Amniotic epithelial cell (primary cell): ENCODE measurements around the gene ZDHHC1.

Experiments used
- DNase-seq: peaks from one replicate; pipeline ENCODE4 v3.0.0-alpha.2; 2010; ENCODE audit warnings: low read depth

ZDHHC1 gene, protein sequence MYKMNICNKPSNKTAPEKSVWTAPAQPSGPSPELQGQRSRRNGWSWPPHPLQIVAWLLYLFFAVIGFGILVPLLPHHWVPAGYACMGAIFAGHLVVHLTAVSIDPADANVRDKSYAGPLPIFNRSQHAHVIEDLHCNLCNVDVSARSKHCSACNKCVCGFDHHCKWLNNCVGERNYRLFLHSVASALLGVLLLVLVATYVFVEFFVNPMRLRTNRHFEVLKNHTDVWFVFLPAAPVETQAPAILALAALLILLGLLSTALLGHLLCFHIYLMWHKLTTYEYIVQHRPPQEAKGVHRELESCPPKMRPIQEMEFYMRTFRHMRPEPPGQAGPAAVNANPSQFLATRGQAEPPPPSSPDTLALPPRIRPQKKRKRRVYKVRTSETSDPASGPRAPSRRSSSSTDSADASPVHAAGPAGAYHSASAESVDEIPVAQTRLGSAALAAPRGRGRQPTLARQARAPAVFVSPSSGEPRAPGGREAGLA

DNA sequence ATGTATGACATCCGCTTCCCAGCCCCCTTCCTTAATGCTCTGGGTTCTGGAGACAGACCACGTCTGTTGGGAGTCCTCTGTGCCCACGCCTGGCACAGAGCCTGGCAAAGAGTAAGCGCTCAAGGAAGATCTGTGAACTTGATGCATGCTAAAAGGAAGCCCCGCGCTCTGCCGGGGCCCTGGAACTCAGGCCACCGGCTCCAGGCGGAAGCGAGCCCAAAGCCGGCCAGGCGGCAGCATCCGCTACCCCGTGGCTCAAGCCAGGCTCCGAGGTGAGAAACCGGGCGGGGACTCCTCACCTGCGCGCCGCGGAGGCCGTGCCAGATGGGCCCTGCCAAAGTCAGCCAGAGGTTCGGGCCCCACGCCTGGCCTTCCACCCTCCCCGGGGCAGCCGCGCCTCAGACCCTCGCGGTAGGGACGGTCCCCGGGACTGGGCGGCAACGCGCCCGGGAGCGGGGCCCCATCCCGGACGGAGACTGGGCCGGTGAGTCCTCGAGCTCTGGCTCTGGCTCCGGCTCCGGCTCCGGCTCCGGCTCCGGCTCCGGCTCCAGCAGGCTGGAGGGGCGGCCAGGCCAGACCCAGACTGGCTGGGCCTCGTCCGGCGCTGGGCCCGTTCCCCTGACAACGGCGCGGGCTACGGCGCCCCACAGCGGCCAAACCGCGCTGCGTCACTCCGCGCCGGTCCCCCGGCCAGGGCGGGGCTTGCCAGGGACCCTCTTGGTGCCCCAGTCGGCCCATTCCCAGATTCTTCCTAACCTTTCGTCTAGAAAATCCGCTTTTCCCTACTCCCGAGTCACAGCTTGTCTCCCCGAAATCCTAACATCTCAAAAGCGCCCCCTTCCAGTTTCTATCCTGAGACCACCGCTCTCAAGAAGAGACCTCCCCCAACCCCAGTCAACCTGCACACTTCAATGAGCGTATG is at the start of gene ZDHHC1:
Gene ZDHHC1 (minus strand): TSS at position 606 of the 922 bp plus-strand sequence. CDS start 8,702 bp downstream, outside the sequence.
- peak; percentile 36 for DNase-seq

DNA sequence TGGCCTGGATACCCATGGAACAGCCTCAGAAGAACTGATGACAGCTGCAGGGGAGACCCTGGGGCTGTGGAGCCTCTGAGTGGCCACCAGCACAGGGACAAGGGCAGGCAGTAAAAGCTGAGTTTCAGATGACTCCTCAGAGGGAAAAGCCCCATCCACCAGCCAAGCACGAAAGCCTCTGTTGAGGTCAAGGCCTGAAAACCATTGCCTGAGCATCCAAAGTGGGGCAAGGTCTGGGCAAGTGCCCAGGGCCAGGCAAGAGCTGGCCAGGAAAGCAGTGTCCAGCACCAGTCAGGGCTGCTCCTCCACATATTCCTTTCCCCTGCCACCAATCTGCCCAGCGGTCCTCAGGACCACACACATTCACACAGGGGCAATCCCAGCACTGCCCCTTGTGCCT is 48.3 kb upstream of the ZDHHC1 start:
- no peak for DNase-seq

DNA sequence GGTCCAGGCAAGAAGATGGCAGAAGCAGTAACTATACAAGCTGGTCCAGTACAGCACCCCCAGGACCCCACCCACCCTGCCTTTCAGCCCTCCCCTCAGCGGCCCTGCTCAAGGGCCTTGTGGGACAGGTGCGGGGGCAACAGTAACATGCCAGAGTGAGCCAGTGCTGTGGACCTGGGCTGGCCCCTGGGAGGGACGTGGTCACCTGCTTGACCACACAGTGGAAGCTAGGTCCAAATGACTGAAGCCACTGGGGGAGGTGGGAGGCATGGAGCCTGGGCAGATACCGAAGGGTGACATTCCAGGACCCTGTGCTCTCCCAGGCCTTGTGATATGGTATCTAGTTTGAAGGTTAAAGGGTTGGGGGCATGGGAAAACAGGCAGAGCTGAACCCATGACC is 47.4 kb upstream of the ZDHHC1 start:
- DNase-seq = no peak

DNA sequence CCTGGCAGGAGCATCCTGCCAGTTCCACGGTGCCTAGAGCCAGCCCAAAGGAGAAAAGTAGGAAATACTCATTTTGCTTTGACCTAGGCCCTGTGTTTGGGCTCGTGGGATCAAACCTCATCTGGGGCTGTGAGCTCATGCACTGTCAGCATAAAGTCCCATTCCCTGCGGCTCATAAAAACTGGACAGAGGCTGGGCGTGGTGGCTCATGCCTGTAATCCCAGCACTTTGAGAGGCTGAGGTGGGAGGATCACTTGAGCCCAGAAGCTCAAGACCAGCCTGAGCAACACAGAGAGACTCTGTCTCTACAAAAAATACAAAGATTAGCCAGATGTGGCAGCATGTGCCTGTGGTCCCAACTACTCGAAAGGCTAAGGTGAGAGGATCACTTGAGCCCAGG is 46.8 kb upstream of the ZDHHC1 start:
- no peak for DNase-seq

DNA sequence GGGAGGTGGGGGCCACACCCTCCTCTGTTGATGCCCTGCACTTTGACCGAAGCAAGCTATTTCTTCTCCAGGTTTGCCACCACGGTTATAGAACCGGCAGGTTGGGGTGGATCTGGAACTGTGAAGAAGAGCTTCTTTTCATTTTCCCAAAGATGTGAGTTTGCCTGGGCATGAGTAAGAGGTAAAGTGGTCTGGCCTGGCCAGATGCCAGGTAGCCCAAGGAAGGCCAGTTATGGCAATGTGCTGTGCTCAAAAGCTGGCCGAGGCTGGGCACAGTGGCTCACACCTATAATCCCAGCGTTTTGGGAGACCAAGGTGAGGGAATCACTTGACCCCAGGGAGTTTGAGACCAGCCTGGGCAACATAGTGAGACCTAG is 46.0 kb upstream of the ZDHHC1 start:
- DNase-seq = no peak

DNA sequence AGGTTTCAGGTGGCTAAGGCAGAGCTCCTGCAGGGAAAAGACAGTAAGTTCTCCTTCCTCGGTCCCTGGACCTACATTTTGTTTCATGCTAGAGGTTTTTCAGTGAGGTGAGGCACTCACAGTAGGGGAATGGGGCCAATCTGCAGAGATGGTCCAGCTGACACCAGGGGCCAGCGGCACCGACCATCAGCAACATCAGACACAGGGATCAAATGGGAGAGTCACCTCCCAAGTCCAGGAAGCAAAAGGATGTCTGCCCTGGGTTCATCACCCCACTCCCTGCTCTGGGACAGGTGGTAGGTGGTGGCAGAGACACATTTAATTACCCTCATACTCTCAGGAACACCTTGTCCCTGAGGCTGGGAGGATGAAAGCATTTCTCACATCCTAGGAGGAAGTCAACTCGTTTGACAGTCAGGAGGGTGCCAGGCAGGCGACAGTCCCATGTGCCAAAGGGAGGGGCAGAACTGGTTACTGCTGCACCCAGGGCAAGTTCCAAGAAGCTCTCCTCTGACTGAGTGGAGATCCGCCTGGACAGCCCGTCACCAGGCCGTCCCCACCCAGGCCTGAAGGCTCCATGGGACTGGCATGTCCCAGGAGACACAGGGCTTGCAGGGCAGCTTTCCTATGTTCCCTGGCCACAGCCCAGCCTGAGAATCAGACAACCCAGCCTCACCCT is 45.5 kb upstream of the ZDHHC1 start:
- DNase-seq = no peak

DNA sequence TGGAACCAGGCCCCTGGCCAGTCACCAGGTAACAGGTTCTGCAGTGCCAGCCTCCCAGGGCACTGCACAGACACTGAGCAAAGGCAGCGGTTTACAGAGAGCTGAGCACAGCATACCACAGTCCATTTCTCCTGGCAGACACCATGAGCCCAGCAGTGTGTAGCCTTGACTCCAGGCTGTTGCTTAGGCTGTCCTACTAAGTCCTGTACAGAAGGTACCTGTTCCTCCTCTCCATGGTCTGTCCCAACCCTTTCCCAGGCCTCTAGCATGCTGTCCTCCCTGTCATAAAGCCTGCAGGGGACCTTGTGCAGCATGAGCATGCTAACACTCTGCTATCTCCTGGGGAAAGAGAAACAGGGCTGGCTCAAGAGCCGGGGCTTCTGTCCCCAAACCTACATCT is 44.7 kb upstream of the ZDHHC1 start:
- no peak for DNase-seq

DNA sequence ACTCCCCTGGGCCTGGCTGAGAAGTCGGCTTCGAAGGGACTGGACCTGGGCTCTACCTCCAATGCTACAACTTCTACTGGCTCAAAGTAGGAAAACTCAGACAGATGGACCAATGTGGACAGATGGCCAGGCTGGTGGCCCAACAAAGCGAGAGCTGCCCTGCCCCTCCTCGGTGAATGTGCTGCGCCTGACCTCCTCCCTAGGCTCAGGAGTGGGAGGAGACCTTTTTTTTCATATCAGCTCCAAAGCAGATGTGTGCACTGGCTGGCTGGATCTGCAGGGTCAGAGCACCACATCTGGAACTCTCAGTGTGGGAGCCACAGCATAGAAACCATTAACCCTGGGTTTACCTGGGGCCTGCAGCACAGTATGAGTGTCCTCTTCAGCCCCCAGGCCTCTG is 43.9 kb upstream of the ZDHHC1 start:
- no peak for DNase-seq

DNA sequence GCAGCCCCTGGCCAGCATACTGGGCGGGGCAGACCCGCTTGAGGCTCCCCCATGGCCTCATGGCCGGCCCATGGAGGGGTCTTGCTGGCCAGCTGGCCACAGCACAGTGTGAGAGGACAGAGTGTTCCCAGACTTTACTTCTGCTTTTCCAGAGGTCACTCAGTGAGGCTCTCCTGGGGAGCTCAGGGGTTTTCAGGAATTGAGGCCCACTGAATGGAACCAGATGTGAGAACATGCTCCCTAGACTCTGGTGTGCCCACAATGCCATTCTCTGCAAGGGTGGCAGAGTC is 43.5 kb upstream of the ZDHHC1 start:
- DNase-seq = no peak

DNA sequence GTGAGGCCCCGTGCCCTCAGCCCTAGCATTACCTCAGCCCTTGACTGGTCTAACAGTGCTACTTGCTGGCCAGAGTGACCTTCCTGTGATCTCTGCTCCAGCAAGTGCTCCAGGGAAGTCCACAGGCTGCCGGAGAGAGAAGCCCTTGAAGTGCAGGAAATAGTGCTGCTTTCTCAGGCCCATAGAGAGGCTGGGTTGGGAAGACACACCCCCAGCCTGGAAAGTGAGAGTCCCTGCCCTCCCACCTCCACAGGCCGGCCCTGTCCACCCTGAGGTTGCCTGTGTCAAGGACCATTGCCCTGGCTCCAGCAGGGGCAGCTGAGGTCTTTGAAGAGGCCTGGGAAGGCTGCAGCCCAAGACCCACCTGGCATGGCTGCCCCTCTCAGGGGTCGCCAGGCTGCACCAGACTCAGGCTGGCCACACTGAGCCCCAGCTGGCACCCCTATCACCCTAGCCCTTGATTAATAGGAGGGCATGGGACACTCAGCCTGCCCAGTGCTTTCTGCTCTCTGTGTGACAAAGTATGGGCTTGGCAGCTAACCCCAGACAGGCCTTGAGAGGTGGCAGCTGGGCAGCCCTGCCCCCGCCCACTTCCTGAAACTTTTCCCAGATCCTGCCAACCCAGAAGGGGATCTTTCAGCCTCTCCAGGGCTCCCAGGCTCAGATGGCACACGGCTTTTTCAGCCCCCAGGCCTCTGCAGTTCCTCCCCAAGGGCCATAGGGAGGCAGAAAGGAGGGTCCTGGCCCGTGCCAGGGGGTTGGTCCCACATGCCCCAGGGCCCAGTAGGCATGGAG is 43.0 kb upstream of the ZDHHC1 start:
- no peak for DNase-seq

DNA sequence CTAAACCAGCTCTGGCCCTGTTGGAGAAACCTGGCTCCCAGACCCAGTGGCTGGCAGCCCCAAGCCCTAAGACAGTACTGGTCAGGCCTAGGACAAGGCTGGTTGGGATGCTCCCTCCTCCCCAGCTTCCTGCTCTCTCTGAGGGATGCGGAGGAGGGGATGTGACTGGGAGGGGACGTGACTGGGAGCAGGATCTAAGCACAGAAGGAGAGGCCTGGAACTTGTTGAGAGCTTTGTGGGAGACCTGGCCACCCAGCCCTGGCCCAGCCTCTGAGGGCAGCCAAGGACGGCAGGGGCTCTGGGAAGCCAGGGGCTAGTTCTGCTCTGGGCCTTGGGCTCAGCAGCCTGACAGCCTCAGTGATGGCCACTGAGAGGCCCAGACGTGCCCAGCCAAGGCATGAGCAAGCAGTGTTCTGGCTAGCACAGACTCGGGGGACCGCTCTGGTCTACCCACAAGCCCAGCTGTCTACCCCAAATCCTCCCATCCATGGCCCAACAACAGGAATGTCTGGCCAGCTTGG is 41.9 kb upstream of the ZDHHC1 start:
- no peak for DNase-seq

DNA sequence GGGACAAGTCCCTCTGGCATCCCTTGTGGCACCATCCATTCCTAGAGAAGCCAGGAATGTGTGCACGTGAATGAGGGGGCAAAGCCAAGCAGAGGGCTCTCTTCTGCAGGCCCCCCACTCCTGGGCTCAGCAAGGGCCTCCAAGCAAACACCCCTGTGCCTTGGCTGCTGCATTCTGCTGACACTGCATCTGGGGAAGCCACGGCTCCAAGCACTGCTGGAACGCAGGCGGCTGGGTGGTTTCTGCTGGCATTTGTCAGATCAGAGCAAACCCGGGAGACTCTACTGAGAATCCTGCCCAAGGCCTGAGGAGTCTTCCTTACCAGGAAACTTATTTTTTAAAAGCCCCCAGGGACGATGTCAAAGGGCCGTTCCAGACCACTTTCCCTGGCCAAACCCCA is 41.3 kb upstream of the ZDHHC1 start:
- no peak for DNase-seq

DNA sequence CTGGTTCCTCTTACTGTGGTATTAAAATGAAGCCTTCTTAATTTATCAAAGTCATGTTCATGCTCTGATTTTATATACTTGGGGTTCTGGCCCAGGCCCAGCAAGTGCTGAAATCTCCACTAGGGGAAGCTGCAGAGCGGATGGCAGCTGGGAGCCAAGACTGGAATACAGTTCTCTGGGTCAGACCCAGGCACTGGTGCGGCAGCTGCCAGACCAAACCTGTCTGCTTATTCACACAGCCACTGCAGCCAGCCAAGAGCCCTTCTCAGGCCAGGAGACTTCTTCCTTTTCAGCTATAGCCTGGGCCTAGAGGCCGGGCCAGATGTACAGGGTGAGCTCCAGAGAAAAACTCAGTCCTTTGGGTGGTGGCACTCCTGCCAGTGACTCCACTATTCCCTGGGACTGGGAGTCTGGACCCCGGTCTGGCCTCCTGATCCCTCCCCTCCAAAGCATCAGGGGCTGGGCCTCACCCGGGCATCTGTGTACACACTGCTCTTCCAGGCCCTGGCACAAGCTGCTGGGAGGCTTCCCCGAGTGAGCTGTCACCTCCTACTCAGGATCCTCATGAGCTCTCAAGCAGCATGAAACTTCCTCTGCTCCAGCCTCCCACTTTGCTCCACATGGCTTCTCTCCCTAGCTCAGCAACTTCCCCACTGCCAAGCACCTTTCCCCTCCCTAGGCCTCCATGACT is 40.3 kb upstream of the ZDHHC1 start:
- DNase-seq = peak; percentile 49

DNA sequence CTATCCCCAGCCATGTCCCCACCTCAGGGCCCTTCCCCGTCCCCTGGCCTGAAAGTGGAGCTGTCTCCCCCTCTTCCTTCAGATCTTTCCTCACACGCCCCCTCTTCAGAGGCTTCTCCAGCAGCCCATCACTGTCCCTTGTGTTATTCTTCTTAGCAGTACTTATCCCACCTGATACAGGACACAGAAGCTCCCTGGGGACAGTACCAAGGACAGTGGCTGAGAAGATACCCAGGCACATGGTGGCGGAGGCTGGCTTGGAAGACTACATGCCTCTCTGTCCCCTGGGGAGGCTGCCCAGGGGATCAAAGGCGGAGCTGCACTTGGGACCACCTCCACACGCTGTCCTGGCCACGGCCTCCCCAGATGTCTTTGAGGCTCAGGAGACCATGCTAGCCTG is 38.6 kb upstream of the ZDHHC1 start:
- no peak for DNase-seq

DNA sequence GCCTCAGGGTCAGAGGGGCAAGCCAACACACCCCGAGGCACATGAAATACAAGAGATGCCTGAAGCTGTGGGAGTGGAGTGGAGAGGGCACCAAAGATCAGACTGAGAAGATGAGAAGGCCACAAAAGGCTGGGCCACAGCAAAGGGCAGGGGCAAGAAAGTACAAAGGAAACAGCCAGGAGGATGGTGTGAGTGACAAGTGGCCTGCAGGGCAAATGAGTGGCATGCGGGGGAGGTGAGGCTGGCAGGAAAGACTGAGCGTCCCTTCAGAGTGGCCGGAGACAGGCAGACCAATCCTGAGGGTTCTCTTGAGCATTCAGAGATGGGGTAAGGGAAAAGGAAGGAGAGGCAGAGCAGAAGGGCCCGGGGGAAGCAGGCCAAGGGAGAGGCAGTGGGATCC is 37.8 kb upstream of the ZDHHC1 start:
- DNase-seq = no peak

DNA sequence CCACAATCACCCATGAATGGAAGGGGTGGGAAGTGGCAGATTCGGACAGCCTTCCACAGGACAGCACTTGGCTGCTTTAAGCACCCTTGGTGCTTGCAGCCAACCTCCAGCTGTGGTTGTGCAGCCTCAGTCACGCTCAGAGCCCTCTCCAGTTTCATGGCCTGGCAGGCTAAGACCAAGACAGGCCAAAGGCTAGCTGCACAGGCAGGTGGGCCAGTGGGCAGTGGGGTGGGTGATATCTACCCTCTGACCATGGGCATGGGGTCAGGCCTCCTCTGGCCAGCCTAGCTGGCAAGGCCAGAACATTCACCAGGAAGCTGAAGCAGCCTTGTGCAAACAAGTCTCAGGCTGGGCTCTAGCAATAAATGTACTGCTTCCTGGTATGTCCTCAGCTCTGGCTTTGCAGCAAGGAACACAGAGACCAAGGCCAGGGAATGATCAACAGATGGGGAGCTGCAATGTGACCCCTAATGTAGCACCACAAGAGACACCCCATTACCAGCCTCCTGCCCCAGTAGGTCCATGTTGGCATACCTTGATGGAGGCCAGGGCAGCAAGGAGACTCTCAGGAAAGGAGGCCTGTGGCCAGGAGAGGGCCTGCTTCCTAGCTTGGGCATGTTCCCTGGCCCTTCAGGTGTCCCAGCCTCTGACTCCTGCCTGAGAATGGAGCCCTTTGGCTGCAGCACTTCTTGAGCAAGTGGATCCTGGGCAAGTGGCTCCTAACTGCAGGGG is 35.6 kb upstream of the ZDHHC1 start:
- no peak for DNase-seq

DNA sequence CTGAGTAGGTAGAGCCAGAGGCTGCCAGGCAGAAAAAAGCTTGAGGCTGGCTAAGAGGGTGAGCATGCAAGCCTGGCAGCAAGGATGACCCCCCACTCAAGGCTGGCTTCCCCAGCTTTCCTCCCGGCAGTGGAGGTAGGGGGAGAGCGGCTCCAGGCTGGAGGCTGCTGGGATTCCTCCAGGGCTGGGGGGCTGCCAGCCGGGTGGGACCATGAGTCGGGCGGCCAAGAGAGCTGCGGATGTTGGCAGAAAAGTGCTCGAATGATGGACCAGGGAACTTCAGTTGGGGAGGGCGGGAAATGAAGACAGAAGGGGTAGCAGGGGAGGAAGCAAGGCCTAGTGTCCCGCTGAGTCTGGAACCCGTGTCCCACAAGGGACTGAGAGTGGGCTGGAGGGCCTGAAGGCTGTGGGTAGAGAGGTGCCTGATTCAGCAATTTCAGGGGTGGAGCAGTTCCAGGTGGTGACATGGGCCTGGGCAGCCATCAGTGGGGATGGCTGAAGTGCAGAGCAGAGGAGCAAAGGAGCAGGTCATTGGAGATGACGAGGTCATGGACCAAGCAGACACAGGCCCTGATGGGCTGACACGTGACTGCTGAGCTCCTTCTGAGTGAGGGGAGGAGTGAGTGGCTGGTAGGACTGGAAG is 34.9 kb upstream of the ZDHHC1 start:
- DNase-seq = no peak

DNA sequence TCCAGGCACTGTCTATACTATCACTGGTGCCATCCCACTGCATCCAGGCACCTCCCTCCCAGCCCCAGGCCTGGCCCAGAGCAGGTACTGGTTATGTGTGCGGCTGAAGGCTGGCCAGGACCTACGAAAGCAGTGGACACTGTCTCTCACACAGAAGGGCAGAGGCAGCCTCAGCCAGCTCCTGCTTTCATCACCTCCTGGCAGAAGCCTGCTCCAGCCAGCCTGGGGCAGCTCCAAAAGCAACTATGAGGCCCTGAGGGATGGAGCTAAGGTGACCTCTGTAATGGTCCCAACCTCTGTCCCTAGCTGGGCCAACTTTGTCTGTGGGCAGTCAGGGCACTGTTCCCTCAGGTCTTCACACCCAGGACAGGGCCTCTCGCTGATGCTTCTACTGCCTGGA is 33.5 kb upstream of the ZDHHC1 start:
- DNase-seq = no peak

DNA sequence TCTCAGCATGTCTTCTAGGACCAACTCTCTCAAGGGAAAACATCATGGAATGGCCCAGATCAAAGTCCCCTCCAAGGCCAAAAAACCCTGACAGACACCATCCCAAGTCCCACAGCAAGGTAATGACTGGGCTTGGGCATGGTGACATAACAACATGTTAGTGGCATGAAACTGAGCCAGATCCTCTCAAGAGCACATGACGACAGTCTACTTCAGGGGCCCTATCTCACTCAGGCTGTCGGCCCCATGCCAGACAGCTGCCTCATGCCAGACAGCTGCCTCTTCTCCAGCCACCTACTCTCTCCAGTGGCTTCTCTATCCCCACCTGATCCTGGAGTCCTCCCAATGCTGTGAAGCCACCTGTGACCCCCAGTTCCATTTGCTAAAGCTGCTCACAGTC is 33.1 kb upstream of the ZDHHC1 start:
- DNase-seq = no peak

DNA sequence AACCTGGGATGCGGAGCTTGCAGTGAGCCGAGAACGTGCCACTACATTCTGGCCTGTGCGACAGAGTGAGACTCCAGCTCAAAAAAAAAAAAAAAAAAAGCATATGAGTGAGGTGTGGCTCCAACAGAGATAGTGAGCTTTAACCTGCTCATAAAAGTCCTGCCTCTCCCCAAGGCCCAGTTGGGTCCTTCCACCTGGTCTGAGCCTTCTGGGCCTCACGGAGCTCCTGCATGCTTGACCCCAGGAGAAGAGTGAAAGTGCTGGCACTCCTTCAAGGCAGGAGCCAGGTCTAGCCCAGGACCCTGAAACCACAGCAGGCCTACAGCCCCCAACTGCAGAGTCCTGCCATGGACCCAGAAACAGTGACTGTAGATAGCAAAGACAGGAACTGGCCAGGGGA is 32.3 kb upstream of the ZDHHC1 start:
- no peak for DNase-seq
